ENCODE results near the gene ERICH4. TPM values are rescaled to one million over a fixed set of nuclear protein-coding genes. Genes with fewer than 3 reads are reported as not detected.
A peak's percentile ranks its signal among the peaks of the same experiment; 100 is the strongest.

Gene ERICH4
- total RNA-seq, 1 donor from 2014 or later = not detected

DNA sequence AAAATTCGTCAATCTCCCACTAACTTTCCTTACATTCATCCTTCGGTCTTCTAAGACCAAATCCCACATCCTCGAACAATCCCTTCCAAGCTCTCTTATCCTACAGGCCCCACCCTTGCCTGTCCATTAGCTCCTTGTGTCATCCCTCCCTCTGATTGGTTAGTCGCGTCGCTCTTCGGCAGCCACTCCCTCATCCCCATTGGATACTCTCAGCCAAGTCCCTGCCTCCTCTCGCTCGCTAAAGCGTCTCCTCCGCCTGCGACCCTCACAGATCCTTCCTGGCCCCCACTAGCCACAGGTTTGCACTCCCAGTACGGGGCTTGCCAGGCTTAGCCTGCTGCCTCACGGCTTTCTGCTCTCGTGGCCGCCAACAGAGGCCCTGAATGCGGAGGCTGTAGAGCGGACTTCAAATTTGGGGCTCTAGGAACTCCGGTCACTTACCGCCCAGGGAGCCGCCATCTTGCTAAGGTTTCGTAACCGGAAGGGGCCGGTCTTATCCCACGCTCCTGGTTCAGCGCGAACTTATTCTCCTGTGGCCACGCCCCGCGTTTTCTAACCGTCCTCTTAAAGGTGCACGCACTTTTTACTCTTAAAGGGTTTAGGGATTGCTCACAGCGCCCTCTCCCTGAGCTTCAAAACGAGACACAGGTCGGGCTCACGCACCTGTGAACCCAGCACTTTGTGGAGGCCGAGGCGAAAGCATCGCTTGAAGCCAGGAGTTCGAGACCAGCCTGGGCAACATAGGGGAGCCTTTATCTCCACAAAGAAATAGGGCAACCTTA lies 3.3 kb upstream of the ERICH4 start, which contains the start of gene DMAC2:
TSS of gene DMAC2 (minus strand) at position 472 of the 782 bp plus-strand sequence. CDS start at position 459, 13 bp downstream.
- Histone ChIP-seq H3K9me3 (no peaks in the 10 kb centered on the region), H3K27ac (peak within 1 kb of the TSS; percentile 90), H3K4me1 (peaks cover 5% of the 10 kb centered on the region), H3K36me3 (peaks cover 11% of the 10 kb centered on the region), H3K4me3 (peak within 1 kb of the TSS; percentile 72), H3K27me3 (no peaks in the 10 kb centered on the region)
- intact Hi-C loops (cut with DNase I) = loop anchor here (10.0 kb wide), 1 partner anchor 135 kb away; the partner anchor contains the start of gene CEACAM21
- TF ChIP-seq, protein P1, sequence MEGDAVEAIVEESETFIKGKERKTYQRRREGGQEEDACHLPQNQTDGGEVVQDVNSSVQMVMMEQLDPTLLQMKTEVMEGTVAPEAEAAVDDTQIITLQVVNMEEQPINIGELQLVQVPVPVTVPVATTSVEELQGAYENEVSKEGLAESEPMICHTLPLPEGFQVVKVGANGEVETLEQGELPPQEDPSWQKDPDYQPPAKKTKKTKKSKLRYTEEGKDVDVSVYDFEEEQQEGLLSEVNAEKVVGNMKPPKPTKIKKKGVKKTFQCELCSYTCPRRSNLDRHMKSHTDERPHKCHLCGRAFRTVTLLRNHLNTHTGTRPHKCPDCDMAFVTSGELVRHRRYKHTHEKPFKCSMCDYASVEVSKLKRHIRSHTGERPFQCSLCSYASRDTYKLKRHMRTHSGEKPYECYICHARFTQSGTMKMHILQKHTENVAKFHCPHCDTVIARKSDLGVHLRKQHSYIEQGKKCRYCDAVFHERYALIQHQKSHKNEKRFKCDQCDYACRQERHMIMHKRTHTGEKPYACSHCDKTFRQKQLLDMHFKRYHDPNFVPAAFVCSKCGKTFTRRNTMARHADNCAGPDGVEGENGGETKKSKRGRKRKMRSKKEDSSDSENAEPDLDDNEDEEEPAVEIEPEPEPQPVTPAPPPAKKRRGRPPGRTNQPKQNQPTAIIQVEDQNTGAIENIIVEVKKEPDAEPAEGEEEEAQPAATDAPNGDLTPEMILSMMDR (IDR thresholded peaks at IDR 0.05) = peak; percentile 59
- DNase-seq (peak; percentile 97), ATAC-seq (peak; percentile 96)

DNA sequence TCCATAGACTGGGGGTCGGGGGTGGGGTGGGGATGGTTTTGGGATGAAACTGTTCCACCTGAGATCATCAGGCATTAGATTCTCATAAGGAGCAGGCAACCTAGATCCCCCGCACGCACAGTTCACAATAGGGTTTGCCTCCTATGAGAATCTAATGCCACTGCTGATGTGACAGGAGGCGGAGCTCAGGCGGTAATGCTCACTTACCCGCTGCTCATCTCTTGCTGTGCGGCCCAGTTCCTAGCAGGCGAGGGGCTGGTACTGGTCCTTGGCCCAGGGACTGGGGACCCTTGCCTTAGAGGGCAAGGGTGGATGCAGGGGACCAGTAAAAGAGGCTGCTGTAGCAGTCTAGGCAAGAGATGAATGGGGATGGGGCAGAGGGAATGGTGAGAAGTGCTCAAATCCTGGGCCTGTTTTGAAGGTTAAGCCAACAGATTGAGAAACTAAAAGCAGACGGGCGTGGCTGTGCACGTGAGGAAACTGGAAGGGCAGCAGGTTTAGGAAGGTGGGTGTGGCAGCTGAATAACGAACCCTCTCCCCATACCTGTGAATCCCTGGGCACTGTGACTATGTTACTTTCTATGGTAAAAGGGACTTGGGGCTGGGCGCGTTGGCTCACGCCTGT lies 1.5 kb upstream of the ERICH4 start:
- DNase-seq (peak; percentile 56), ATAC-seq (no peak)
- H3K4me3 ChIP-seq = no peak overlapping the region
- TF ChIP-seq, protein P1 (IDR thresholded peaks at IDR 0.05) = no peak
- H3K4me1 ChIP-seq = peaks cover 5% of the 10 kb centered on the region
- H3K9me3 ChIP-seq = no peaks in the 10 kb centered on the region
- no peaks in the 10 kb centered on the region for H3K27me3 ChIP-seq
- intact Hi-C loops (cut with DNase I) = loop anchor here (10.0 kb wide), 1 partner anchor 133 kb away; the partner anchor contains the start of gene CEACAM21
- no peak overlapping the region for H3K27ac ChIP-seq
- peaks cover 4% of the 10 kb centered on the region for H3K36me3 ChIP-seq

DNA sequence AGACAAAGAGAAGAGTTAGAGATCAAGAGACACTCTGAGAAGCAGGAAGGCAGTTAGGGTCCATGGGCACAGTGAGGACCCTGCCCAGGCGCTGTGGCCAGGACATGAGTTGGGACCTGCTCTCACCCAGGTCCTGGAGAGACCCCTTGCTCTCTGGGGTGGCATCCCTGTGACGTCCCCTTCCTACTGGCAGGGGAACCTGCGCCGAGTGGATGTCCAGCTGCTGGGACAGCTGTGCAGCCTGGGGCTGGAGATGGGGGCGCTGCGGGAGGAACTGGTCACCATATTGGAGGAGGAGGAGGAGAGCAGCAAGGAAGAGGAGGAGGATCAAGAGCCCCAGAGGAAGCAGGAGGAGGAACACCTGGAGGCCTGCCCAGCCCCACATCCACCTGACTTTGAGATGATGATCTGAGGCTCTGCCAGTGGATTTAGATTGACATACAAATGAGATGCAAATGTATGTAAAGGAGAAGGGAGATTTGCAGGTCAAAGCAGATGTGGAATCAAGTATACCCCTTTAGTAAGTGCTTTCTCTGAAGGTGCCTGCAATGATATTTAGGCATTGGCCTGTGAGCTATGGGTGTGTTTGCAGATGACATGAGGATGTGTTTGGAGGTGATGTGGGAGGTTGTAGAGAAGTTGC lies 978 bp downstream of the ERICH4 start:
- intact Hi-C loops (cut with DNase I) = loop anchor here (10.0 kb wide), 1 partner anchor 131 kb away; the partner anchor contains the start of gene CEACAM21
- ATAC-seq = no peak
- peak; percentile 54 for DNase-seq
- Histone ChIP-seq H3K27ac (no peak overlapping the region), H3K4me3 (no peak overlapping the region), H3K36me3 (no peaks in the 10 kb centered on the region), H3K27me3 (no peaks in the 10 kb centered on the region), H3K9me3 (no peaks in the 10 kb centered on the region), H3K4me1 (peaks cover 3% of the 10 kb centered on the region)
- TF ChIP-seq, protein P1 (IDR thresholded peaks at IDR 0.05) = no peak

DNA sequence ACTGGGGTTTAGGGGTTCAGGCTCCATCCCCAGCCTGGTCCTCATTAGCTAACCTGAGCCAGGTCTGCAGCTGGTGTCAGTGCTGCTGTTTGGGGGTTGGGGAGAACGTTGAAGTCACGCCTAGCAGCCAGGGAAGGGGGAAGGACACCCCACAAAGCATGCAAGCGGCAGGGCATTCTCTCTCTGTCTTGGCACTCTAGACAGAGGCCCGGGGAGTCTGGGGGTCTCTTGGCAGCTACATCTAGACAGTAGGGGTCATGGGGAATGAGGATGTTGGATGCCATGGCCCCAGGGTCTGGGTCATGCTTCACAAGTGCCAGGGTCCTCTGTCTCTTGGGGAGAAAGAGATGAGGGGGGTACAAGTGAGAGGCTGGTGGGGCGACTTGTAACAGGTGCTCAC lies 2.6 kb downstream of the ERICH4 start:
- no peak overlapping the region for H3K4me3 ChIP-seq
- no peaks in the 10 kb centered on the region for H3K9me3 ChIP-seq
- no peaks in the 10 kb centered on the region for H3K27me3 ChIP-seq
- ATAC-seq (no peak), DNase-seq (no peak)
- TF ChIP-seq, protein P1 (IDR thresholded peaks at IDR 0.05) = no peak
- H3K36me3 ChIP-seq = no peaks in the 10 kb centered on the region
- no peaks in the 10 kb centered on the region for H3K4me1 ChIP-seq
- no peak overlapping the region for H3K27ac ChIP-seq
- intact Hi-C loops (cut with DNase I) = loop anchor here (10.0 kb wide), 1 partner anchor 129 kb away; the partner anchor contains the start of gene CEACAM21

DNA sequence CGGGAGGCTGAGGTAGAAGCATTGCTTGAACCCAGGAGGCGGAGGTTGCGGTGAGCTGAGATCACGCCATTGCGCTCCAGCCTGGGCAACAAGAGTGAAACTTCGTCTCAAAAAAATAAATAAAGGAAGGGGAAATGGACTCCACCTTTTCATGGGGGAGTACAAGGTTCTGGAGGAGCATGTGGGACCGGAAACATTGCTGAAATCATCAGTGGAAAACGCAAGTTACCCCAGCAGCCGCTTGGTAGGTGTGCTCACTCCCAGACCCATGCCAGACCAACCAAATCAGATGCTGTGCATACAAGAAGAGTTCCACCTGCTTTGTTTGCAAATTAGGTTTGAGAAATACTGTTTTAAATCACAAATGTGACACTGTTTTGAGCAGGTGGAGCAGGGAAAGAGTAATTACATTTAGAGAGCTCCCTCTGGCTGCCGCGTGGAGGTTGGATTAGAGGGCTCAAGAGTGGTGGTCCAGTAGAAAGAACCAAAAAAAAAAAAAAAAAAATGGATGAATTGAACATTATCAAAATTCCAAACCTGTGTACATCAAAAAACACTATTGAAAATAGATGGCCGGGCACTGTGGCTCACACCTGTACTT lies 4.9 kb downstream of the ERICH4 start:
- Histone ChIP-seq H3K9me3 (no peaks in the 10 kb centered on the region), H3K36me3 (no peaks in the 10 kb centered on the region), H3K4me3 (peak overlapping the region; percentile 32), H3K27me3 (no peaks in the 10 kb centered on the region), H3K27ac (peak overlapping the region; percentile 60), H3K4me1 (no peaks in the 10 kb centered on the region)
- intact Hi-C loops (cut with DNase I) = loop anchor here (10.0 kb wide), 1 partner anchor 127 kb away; the partner anchor contains the start of gene CEACAM21
- ATAC-seq = no peak
- TF ChIP-seq, protein P1 (IDR thresholded peaks at IDR 0.05) = no peak
- no peak for DNase-seq
